A549 (cell line): ENCODE data around the gene TBL1X. TPM values are rescaled to one million over a fixed set of nuclear protein-coding genes. Genes with fewer than 3 reads are reported as not detected.

Experiments used
- ATAC-seq, 2 experiments: fragments of 200-7000 bp in 1 of 2; fragments of >200 bp in 1 of 2; cut with Nextera tagmentation in 1 of 2; cut with Tn5 transposase in 1 of 2; 3 replicates each; pipeline versions ENCODE4 v1.8.0 to v1.9.1; 2018 to 2020; ENCODE audit warnings: mild to moderate bottlenecking in 1 of 2, moderate library complexity in 1 of 2
- CTCF ChIA-PET: fragments of 300-600 bp; sonication (Branson Sonifier 250); formaldehyde crosslinking; extraction: SDS; loops from one replicate; lab custom pipeline; 2021; ENCODE audit warnings: antibody characterized with exemption, inconsistent platforms; lab: Yijun Ruan, JAX
- POLR2A ChIA-PET: fragments of 350-600 bp; formaldehyde crosslinking; extraction: SDS; loops from one replicate; lab custom pipeline; 2021; ENCODE audit warnings: antibody characterized with exemption, inconsistent platforms; lab: Yijun Ruan, JAX
- DNase-seq, 2 experiments: peaks; one replicate each; pipeline versions ENCODE4 v3.0.0 to v3.0.0-alpha.2; 2011 to 2016; ENCODE audit warnings: low read depth in 1 of 2, low spot score in 1 of 2
- FAIRE-seq: peaks from 2 replicates; lab custom pipeline; 2011; peaks lifted over from hg19 to GRCh38; lab: Jason Lieb, UNC
- H3K27ac ChIP-seq, 2 experiments: fragments of >200 bp; sonication (Bioruptor Twin); formaldehyde crosslinking; 3 replicates each; pipeline ENCODE4 v1.5.1; 2016 to 2017
- H3K4me1 ChIP-seq: fragments of >200 bp; sonication (Bioruptor Twin); formaldehyde crosslinking; 3 replicates; pipeline ENCODE4 v1.6.1; 2016
- H3K4me2 ChIP-seq: fragments of >200 bp; sonication (Bioruptor Twin); formaldehyde crosslinking; 3 replicates; pipeline ENCODE4 v1.6.1; 2016
- H3K4me3 ChIP-seq: fragments of >200 bp; sonication (Bioruptor Twin); formaldehyde crosslinking; 3 replicates; pipeline ENCODE4 v1.5.1; 2016
- H3K9me3 ChIP-seq: fragments of >200 bp; sonication (Bioruptor Twin); formaldehyde crosslinking; 3 replicates; pipeline ENCODE4 v1.6.1; 2016
- BHLHE40 ChIP-seq: IDR thresholded peaks from 2 replicates; pipeline ENCODE4 v1.6.1; 2012; ENCODE audit warnings: low read depth, low read length, inconsistent platforms
- CBX8 ChIP-seq: fragments of 200-600 bp; sonication (generic); IDR thresholded peaks from 2 replicates; pipeline ENCODE4 v1.6.1; 2016
- CEBPB ChIP-seq, 2 experiments: fragments of >200 bp in 1 of 2; sonication (Bioruptor Twin) in 1 of 2; formaldehyde crosslinking in 1 of 2; IDR thresholded peaks; 2 replicates each; pipeline ENCODE4 v1.6.1; 2012 to 2016
- CHD4 ChIP-seq: fragments of 200-600 bp; sonication (generic); IDR thresholded peaks from 2 replicates; pipeline ENCODE4 v1.6.1; 2016; ENCODE audit warnings: antibody characterized with exemption, mild to moderate bottlenecking, borderline replicate concordance
- EP300 ChIP-seq, 2 experiments: fragments of >200 bp; sonication (Bioruptor Twin); formaldehyde crosslinking; IDR thresholded peaks; 2 replicates in 1 of 2; 3 replicates in 1 of 2; pipeline ENCODE4 v1.6.1; 2016 to 2017
- FOXS1 ChIP-seq: fragments of 250-450 bp; sonication (Bioruptor Pico); IDR thresholded peaks from 2 replicates; pipeline ENCODE4 v1.5.0; 2020; ENCODE audit warnings: mild to moderate bottlenecking, moderate library complexity
- HOXA7 ChIP-seq: fragments of 250-450 bp; sonication (Bioruptor Pico); IDR thresholded peaks from 2 replicates; pipeline ENCODE4 v1.5.0; 2020; ENCODE audit warnings: mild to moderate bottlenecking, moderate library complexity
- HOXB13 ChIP-seq: fragments of 250-450 bp; sonication (Bioruptor Pico); IDR thresholded peaks from 2 replicates; pipeline ENCODE4 v1.5.0; 2020; ENCODE audit warnings: low read depth, mild to moderate bottlenecking, moderate library complexity
- HOXB5 ChIP-seq: fragments of 250-450 bp; sonication (Bioruptor Pico); IDR thresholded peaks from 2 replicates; pipeline ENCODE4 v1.5.0; 2020; ENCODE audit warnings: mild to moderate bottlenecking, moderate library complexity
- JUNB ChIP-seq: fragments of >200 bp; sonication (Bioruptor Twin); formaldehyde crosslinking; IDR thresholded peaks from 2 replicates; pipeline ENCODE4 v1.6.1; 2016
- NPAS2 ChIP-seq: fragments of 250-450 bp; sonication (Bioruptor Pico); IDR thresholded peaks from 2 replicates; pipeline ENCODE4 v1.8.0; 2022; ENCODE audit warnings: mild to moderate bottlenecking, moderate library complexity, borderline replicate concordance
- NR3C1 ChIP-seq: fragments of >200 bp; sonication (Bioruptor Twin); formaldehyde crosslinking; IDR thresholded peaks from 3 replicates; pipeline ENCODE4 v1.6.1; 2017
- RAD21 ChIP-seq, 2 experiments: fragments of >200 bp in 1 of 2; sonication (Bioruptor Twin) in 1 of 2; formaldehyde crosslinking in 1 of 2; IDR thresholded peaks in 1 of 2; conservative IDR thresholded peaks in 1 of 2; 2 replicates in 1 of 2; 3 replicates in 1 of 2; pipeline ENCODE4 v1.6.1; 2012 to 2018; ENCODE audit warnings: inconsistent platforms in 1 of 2
- RCOR1 ChIP-seq: fragments of 150-350 bp; IDR thresholded peaks from 2 replicates; pipeline ENCODE4 v1.6.1; 2014; ENCODE audit warnings: antibody characterized with exemption, low read length, low read depth
- RFX5 ChIP-seq: fragments of 450-650 bp; IDR thresholded peaks from 2 replicates; pipeline ENCODE4 v1.7.1; 2014; ENCODE audit warnings: antibody characterized with exemption, mild to moderate bottlenecking, moderate library complexity
- SMC3 ChIP-seq: fragments of >200 bp; sonication (Bioruptor Twin); formaldehyde crosslinking; IDR thresholded peaks from 3 replicates; pipeline ENCODE4 v1.6.1; 2018; ENCODE audit warnings: inconsistent platforms
- TFCP2L1 ChIP-seq: fragments of 250-450 bp; sonication (Bioruptor Pico); IDR thresholded peaks from 2 replicates; pipeline ENCODE4 v1.5.0; 2021; ENCODE audit warnings: mild to moderate bottlenecking
- TP53 ChIP-seq: fragments of 250-450 bp; sonication (Bioruptor Pico); IDR thresholded peaks from 2 replicates; pipeline ENCODE4 v1.5.0; 2021; ENCODE audit warnings: mild to moderate bottlenecking, moderate library complexity
- ZC3H11A ChIP-seq: fragments of 450-650 bp; IDR thresholded peaks from 2 replicates; pipeline ENCODE4 v1.6.1; 2014; ENCODE audit warnings: antibody characterized with exemption, mild to moderate bottlenecking
- ZFP36 ChIP-seq: fragments of 450-650 bp; IDR thresholded peaks from 2 replicates; pipeline ENCODE4 v1.6.1; 2014; ENCODE audit warnings: borderline replicate concordance; ENCODE audit not compliant: partially characterized antibody
- ZNF302 ChIP-seq: fragments of 250-450 bp; sonication (Bioruptor Pico); IDR thresholded peaks from 2 replicates; pipeline ENCODE4 v1.9.0; 2021; ENCODE audit warnings: inconsistent platforms, mild to moderate bottlenecking, moderate library complexity
- ZSCAN20 ChIP-seq: fragments of 250-450 bp; sonication (Bioruptor Pico); IDR thresholded peaks from 2 replicates; pipeline ENCODE4 v1.8.0; 2022; ENCODE audit warnings: mild to moderate bottlenecking, moderate library complexity
- WGBS: methylation state at CpG from one replicate; pipeline ENCODE4 v1.1.6; 2017; ENCODE audit errors: missing lambda C conversion rate; 5-methylcytosine and 5-hydroxymethylcytosine counted together
- polyA plus RNA-seq, 4 experiments: library from polyadenylated mRNA; depleted of rRNA in 3 of 4; stranded (reverse); fragments of >200 nt; fragmentation: RNase III in 1 of 4; extraction: RNeasy Plus Mini Kit Qiagen cat#74134 plus additional on column Dnase treatment in 1 of 4; gene quantifications; 2 replicates in 3 of 4; 3 replicates in 1 of 4; pipeline ENCODE4 v1.2.3, GENCODE V29; 2011 to 2017
- TF ChIP-seq, protein P1 (sequence below): IDR thresholded peaks from 2 replicates; pipeline ENCODE4 v1.6.1; 2012; ENCODE audit warnings: low read depth, borderline replicate concordance
- TF ChIP-seq, protein P2 (sequence below): fragments of 200-600 bp; sonication (generic); IDR thresholded peaks from 2 replicates; pipeline ENCODE4 v1.6.1; 2016; ENCODE audit warnings: antibody characterized with exemption, mild to moderate bottlenecking, moderate library complexity
- TF ChIP-seq, protein P3 (sequence below): fragments of 250-450 bp; sonication (Bioruptor Pico); IDR thresholded peaks from 2 replicates; pipeline ENCODE4 v1.5.0; 2020; ENCODE audit warnings: low read depth, mild to moderate bottlenecking, moderate library complexity
- TF ChIP-seq, protein P4 (sequence below): fragments of 250-450 bp; sonication (Bioruptor Pico); IDR thresholded peaks from 2 replicates; pipeline ENCODE4 v1.5.0; 2021; ENCODE audit warnings: mild to moderate bottlenecking, moderate library complexity, borderline replicate concordance

TBL1X gene
- polyA plus RNA-seq, 2 of the 4 experiments (the other 2 are of a cell fraction) = 14.6 to 18.0 TPM

DNA sequence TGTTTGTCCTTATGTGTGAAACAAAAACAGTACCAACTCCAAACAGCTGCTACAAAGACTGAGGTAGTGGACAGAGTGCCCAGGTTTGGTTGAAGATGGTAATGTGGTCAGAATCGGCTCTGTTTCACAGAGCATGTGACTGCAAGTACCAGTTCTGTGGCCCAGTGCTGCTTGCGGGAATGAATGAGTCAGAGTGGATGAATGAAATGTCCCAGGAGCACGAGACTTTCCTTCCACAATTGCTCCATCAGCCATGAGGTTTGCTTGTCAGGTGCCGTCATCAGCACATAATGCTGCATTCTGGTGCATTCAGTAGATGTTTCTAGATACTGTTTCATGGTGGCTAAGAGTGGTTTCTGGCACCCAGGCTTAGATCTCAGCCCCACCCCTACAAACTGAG is 216.6 kb downstream of the TBL1X start:
- no peak for TF ChIP-seq ZNF302 (CRISPR knock-in tag)
- no peak for TF ChIP-seq HOXB5 (CRISPR knock-in tag)
- TF ChIP-seq TP53 (CRISPR knock-in tag) = no peak
- TF ChIP-seq NR3C1 = no peak
- TF ChIP-seq NPAS2 (CRISPR knock-in tag) = no peak
- no peak for TF ChIP-seq FOXS1 (CRISPR knock-in tag)
- TF ChIP-seq HOXA7 = no peak
- no peak for TF ChIP-seq RCOR1
- TF ChIP-seq EP300 (IDR thresholded peaks at IDR 0.05) = no peak
- no peak for TF ChIP-seq CEBPB (IDR thresholded peaks at IDR 0.05)
- 84% methylated on average over 4 of the region's 4 CpGs for WGBS
- FAIRE-seq (peak; percentile 67), ATAC-seq (no peak), DNase-seq (no peak)
- H3K4me3 ChIP-seq = no peak overlapping the region
- no peaks in the 10 kb centered on the region for H3K4me1 ChIP-seq
- ChIA-PET CTCF (no interaction called here), POLR2A (no interaction called here)
- H3K27ac ChIP-seq = no peak overlapping the region
- no peak overlapping the region for H3K4me2 ChIP-seq
- no peaks in the 10 kb centered on the region for H3K9me3 ChIP-seq

DNA sequence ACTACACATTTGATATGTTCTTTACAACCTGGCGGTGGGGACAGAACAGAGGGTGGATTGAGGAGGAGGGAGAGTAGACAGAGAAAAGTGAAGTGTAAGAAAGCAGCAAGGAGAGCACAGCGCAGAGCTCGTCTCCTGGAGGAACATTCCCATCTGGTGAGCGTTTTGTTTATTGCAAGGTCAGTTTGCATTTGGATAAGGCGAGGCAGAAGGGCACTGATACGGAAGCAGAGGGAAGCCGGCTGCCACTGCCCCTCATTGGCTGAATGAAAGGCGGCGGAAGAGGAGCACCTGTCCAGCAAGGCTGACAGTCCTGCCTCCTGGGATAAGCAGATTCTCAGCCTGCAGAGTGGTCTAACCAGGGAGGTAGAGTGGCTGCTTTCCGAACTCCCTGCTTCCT is 217.6 kb downstream of the TBL1X start:
- ChIA-PET CTCF (no interaction called here), POLR2A (no interaction called here)
- Histone ChIP-seq H3K4me1 (no peaks in the 10 kb centered on the region), H3K4me3 (no peak overlapping the region), H3K27ac (no peak overlapping the region), H3K4me2 (no peak overlapping the region), H3K9me3 (no peaks in the 10 kb centered on the region)
- WGBS = 69% methylated on average over 10 of the region's 10 CpGs
- FAIRE-seq (no peak), ATAC-seq (no peak), DNase-seq (no peak)
- TF ChIP-seq ZSCAN20 (CRISPR knock-in tag) (no peak), RFX5 (no peak), HOXB13 (no peak), CBX8 (no peak), RAD21 (conservative IDR thresholded peaks at IDR 0.05 in 1 of 2, IDR thresholded peaks at IDR 0.05 in 1 of 2) (peak; percentile 18 to 23; a peak in 3 of 5 replicates), ZC3H11A (no peak), SMC3 (0 out of 3 replicates have a peak, but pooled peaks have one; percentile 14)

DNA sequence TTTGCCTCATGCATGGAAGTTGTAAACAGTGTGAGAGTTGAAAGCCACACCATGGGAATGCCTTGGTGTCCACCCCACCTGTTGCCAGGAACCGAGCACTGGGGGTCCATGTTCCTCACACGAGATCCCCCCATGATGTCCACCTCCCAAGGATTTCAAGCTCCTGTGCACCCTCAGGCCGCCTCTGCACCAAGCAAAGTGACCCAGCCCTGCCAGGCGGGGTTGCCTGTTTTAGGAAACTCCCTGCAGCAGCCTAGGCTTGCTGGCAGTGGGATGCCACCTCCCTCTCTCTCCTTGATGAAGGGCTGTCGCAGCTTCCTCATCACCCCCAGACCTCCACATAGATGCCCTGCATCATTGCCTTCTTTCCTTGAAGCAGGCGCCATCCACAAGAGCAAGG is 218.0 kb downstream of the TBL1X start:
- WGBS = 82% methylated on average over 6 of the region's 6 CpGs
- POLR2A ChIA-PET = no interaction called here
- Histone ChIP-seq H3K27ac (no peak overlapping the region), H3K4me3 (no peak overlapping the region), H3K4me2 (no peak overlapping the region), H3K4me1 (no peaks in the 10 kb centered on the region), H3K9me3 (no peaks in the 10 kb centered on the region)
- FAIRE-seq = no peak
- no peak for TF ChIP-seq JUNB
- TF ChIP-seq ZFP36 = no peak
- TF ChIP-seq, protein P1, sequence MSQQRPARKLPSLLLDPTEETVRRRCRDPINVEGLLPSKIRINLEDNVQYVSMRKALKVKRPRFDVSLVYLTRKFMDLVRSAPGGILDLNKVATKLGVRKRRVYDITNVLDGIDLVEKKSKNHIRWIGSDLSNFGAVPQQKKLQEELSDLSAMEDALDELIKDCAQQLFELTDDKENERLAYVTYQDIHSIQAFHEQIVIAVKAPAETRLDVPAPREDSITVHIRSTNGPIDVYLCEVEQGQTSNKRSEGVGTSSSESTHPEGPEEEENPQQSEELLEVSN = no peak
- no peak for TF ChIP-seq BHLHE40
- TF ChIP-seq ZC3H11A = no peak
- TF ChIP-seq, protein P2, sequence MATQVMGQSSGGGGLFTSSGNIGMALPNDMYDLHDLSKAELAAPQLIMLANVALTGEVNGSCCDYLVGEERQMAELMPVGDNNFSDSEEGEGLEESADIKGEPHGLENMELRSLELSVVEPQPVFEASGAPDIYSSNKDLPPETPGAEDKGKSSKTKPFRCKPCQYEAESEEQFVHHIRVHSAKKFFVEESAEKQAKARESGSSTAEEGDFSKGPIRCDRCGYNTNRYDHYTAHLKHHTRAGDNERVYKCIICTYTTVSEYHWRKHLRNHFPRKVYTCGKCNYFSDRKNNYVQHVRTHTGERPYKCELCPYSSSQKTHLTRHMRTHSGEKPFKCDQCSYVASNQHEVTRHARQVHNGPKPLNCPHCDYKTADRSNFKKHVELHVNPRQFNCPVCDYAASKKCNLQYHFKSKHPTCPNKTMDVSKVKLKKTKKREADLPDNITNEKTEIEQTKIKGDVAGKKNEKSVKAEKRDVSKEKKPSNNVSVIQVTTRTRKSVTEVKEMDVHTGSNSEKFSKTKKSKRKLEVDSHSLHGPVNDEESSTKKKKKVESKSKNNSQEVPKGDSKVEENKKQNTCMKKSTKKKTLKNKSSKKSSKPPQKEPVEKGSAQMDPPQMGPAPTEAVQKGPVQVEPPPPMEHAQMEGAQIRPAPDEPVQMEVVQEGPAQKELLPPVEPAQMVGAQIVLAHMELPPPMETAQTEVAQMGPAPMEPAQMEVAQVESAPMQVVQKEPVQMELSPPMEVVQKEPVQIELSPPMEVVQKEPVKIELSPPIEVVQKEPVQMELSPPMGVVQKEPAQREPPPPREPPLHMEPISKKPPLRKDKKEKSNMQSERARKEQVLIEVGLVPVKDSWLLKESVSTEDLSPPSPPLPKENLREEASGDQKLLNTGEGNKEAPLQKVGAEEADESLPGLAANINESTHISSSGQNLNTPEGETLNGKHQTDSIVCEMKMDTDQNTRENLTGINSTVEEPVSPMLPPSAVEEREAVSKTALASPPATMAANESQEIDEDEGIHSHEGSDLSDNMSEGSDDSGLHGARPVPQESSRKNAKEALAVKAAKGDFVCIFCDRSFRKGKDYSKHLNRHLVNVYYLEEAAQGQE = no peak
- TF ChIP-seq, protein P3, sequence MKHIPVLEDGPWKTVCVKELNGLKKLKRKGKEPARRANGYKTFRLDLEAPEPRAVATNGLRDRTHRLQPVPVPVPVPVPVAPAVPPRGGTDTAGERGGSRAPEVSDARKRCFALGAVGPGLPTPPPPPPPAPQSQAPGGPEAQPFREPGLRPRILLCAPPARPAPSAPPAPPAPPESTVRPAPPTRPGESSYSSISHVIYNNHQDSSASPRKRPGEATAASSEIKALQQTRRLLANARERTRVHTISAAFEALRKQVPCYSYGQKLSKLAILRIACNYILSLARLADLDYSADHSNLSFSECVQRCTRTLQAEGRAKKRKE (CRISPR knock-in tag) = no peak
- TF ChIP-seq TFCP2L1 (CRISPR knock-in tag) = no peak
- TF ChIP-seq, protein P4, sequence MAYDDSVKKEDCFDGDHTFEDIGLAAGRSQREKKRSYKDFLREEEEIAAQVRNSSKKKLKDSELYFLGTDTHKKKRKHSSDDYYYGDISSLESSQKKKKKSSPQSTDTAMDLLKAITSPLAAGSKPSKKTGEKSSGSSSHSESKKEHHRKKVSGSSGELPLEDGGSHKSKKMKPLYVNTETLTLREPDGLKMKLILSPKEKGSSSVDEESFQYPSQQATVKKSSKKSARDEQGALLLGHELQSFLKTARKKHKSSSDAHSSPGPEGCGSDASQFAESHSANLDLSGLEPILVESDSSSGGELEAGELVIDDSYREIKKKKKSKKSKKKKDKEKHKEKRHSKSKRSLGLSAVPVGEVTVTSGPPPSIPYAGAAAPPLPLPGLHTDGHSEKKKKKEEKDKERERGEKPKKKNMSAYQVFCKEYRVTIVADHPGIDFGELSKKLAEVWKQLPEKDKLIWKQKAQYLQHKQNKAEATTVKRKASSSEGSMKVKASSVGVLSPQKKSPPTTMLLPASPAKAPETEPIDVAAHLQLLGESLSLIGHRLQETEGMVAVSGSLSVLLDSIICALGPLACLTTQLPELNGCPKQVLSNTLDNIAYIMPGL (CRISPR knock-in tag) = no peak
- TF ChIP-seq RFX5 = no peak
- TF ChIP-seq CHD4 = no peak
- no peak for TF ChIP-seq HOXB5 (CRISPR knock-in tag)
- no peak for TF ChIP-seq RAD21 (conservative IDR thresholded peaks at IDR 0.05 in 1 of 2, IDR thresholded peaks at IDR 0.05 in 1 of 2)
- no peak for TF ChIP-seq SMC3
- CTCF ChIA-PET = no interaction called here
- no peak for ATAC-seq
- DNase-seq = no peak
